SKM-1 treated with dmso at 0.1 percent for 144 hours (cell line): Measurements from ENCODE around the gene GYPB.
"Not testable (repeated sequence)": the region's sequence is repeated elsewhere in the genome, so short reads cannot be mapped to it uniquely, and the experiment has no call there.

ENCODE experiments used
- DNase-seq: peaks from one replicate; lab custom pipeline; 2025; ENCODE audit not compliant: unreplicated experiment; lab: John Stamatoyannopoulos, UW

The GYPB gene

GRCh38 chr4:144016057-144016605 is 3.0 kb downstream of the GYPB start:
- not testable (repeated sequence) for DNase-seq

DNA sequence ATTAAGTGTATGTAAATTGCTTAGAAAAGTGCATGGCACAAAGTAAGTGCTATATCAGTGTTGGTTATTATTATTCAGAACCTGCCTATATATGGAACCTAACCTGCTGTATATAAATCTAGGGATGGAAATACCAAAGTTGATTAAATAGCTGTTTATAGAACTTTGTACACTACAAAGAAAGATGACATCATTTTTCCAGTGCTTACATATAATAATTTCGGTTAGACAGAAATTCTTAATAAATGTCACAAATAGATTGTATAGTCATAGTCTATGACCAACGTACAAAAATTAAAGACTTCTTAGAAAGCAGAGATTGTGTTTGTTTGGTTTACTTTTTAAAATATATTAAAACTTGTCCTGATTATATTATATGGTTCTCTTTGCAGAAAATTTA is 4.4 kb downstream of the GYPB start:
- DNase-seq = no peak

- not testable (repeated sequence) for DNase-seq
These were observed 10.6 kb downstream of the GYPB start for GRCh38 chr4:144008602-144009001.

DNA sequence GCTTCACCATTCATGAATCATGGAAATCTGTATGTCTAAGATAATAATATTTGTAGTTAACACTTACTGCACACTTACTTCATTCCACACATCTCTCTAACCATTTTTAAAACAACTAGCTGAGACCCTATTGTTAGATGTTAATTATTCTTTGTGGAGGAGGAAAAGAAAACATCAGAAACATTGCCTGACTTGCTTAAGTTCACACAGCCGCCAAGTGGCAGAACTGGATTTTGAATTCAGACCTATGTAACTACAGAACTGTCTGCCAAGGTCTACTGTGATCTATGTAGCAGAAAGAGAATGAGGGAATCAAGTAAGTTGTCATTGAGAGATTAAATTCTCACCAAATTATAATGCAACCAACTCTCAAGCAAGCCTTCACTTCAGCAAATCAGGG is 11.2 kb downstream of the GYPB start:
- DNase-seq = not testable (repeated sequence)

- DNase-seq = not testable (repeated sequence)
These were observed 12.9 kb downstream of the GYPB start for GRCh38 chr4:144006200-144006803.

DNA sequence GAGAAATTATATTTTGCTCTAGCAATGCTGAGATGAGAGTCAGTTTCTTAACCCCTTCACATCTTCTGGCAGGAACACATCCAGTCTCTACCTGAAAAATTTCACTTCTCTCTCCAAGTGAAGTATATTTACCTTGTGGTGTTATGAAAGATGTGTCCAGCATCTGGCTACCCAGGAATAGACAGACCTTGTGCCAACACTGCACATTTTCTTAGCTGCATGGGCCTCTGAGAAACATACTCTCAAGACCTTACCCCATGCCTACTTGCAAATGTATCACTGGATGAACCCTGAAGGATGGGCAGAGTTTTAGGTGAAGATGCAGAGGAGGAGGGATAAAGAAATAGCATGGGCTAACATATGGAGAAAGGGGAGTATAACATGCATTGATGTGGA is 13.6 kb downstream of the GYPB start:
- DNase-seq = not testable (repeated sequence)

DNA sequence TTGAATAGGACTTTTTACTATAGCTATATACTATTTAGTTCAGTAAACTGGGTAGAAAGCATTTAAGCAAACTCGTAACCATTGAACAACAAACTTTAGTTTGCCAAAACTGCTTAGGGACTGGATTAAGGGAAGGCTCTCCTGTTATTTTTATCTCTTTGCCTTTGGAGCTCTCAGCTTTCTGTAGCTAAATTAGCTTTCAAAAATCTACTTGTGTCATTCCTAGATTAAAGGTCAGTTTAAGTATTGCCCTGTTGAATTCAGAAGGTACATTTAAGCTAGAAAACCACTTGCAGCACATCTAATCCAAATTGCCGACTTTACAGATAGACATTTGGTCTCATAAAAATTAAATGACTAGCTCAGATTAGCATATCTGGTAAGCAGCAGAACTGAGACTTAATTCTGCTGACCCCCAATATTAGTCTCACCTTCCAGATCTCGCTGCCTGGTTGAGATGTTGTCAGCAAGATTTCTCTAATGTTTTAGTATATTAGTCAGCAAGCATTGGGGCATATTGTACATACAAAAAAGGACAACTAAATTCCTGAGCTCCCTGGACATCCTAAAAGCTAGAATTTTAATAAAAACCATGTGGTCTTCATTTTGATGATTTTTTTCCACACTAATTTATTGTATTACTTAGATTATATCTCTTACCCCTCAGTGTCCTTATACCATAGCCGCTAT is 14.2 kb downstream of the GYPB start:
- not testable (repeated sequence) for DNase-seq

- not testable (repeated sequence) for DNase-seq
These were observed 15.3 kb downstream of the GYPB start for GRCh38 chr4:144003890-144004265.

- DNase-seq = not testable (repeated sequence)
These were observed 15.8 kb downstream of the GYPB start for GRCh38 chr4:144003205-144003889.

DNA sequence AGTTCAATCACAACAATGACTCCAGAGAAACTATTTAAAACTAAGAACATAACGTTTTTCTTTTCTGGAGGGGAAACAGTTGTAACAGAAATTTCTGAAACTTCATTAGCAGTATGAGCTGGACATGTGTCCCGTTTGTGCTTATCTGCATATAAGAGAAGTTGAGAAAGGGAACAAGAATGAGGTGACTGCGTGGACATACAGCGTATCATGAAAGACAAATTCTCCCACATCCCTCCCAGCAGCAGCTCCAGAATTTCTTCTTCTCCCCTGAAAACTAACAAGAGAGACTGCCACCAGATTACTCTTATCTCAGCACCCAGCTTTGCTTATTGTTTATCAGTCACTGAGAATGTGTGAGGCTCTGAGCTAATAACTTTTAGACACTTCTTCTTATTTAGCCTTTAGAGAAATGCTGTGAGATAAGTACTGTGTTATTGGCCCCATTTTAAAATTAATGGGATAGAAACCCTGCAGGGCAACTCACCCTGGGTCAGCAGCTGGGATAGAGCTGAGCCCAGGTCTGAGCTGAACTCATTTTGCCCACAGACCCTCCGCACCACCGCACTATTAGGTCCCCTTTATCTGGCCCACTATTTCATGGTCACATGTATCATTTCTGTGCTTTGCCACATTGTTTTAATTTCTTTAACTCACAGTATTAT is 18.7 kb downstream of the GYPB start:
- DNase-seq = not testable (repeated sequence)

DNA sequence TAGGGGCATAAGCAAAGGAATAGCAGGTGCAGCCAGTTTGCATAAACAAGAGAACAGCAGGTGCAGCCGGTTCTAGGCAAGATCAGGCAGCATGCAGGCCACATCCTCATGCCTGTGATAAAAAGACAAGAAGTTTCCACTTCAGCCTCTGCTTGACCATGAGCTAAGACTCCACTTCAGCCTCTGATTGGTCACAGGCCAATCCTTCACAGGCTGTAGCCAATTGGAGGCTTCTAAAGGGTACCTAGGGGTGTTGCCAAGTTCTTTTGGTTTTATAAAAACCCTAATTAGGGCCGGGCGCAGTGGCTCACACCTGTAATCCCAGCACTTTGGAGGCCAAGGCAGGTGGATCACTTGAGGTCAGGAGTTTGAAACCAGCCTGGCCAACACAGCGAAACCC is 23.0 kb downstream of the GYPB start:
- not testable (repeated sequence) for DNase-seq

DNA sequence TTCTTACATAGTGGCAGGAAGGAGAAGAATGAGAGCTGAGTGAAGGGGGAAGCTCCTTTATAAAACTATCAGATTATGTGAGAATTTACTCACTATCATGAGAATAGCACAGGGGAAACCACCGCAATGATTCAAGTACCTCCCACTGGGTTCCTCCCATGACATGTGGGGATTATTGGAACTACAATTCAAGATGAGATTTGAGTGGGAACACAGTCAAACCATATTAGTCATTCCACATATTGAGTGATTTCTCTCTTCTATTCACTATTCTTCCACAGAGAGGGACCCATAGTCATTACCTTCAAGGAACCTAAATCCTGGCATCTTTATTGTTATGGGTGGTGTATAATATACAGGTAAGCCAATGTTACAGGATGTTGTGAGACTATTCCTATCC is 27.4 kb downstream of the GYPB start:
- DNase-seq = not testable (repeated sequence)

DNA sequence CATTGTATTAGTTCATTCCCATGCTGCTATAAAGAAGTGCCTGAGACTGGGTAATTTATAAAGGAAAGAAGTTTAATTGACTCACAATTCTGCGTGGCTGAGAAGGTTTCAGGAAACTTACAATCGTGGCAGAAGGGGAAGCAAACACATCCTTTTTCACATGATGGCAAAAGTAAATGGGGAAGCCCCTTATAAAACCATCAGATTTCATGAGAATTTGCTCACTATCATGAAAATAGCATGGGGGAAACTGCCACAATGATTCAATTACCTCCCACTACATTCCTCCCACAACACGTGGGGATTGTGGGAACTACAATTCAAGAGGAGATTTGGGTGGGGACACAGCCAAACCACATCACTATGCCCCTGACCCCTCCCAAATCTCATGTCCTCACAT is 28.5 kb downstream of the GYPB start:
- not testable (repeated sequence) for DNase-seq

DNA sequence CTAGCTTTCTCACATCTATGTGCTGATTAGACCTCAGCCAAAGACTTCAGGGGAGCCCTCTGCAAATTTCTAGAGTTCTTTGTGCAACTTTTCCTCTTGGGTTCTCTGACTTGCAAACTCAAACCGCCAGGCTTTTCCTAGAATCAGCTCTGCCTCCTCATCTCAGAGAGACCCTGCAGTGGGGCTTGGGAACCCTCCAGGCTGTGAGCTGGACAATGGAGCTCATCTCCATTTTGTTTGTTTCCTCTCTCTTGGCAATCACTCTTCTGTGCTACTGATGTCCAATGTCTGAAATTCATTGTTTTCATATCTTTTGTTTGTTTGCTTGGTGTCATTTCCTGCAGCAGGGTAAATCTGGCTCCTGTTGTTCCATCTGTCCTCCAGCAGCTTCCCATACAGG is 33.0 kb downstream of the GYPB start:
- DNase-seq = no peak

- peak; percentile 1 for DNase-seq
These were observed 38.4 kb downstream of the GYPB start for GRCh38 chr4:143980776-143981175.

DNA sequence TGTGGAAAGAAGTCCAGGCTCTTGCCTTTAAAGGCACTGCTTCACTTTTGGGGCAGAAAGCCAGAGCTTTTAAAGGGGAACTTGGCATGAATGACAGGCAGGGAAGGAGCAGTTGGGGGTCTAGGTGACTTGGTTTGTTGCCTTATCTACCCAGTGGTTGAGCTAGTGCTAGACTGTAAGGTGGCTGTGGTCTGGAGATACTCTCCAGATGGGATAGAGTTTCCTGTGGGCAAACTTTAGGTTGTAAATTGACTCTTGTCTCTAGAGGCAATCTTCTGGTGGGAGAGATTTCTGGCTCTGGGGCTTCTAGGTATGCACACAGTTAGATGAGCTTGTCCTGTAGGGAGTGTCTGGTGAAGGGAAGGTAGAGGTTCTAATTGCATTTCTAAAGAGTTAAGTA is 43.7 kb downstream of the GYPB start:
- not testable (repeated sequence) for DNase-seq

DNA sequence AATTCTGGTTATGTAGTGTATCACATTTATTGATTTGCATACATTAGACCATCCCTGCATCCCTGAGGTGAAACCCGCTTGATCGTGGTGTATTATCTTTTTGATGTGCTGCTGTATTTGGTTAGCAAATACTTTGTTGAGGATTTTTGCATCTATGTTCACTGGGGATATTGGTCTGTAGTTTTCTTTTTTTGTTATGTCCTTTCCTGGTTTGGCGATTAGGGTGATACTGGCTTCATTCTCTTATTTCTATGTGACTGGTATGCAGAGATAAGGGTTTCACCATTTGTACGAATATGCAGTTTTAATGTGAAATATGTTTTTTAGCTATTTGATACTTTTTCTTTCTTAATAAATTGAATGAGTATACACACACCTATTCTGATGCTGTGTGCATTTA is 45.2 kb downstream of the GYPB start:
- DNase-seq = not testable (repeated sequence)

- no peak for DNase-seq
These were observed 58.1 kb downstream of the GYPB start for GRCh38 chr4:143961075-143961474.

DNA sequence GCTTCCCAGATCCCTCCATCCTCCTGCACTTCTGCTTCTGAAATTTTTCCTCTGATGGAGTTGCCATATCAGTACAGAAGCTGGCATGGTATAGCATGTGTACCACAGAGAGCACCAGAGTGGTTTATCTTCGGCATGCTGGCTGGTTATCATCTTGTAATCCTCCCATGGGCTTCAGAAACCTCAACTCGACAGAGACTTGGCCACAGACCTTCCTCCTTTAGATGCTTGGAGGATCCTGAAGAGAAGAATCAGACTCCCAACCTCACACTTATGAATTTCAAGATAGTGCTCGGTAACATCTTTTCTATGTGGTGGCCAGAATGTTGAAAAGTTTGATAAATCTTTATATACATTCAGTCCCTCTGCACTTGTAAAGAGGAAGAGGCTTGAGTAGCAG is 63.9 kb downstream of the GYPB start:
- not testable (repeated sequence) for DNase-seq

- not testable (repeated sequence) for DNase-seq
These were observed 67.7 kb downstream of the GYPB start for GRCh38 chr4:143951458-143951972.

DNA sequence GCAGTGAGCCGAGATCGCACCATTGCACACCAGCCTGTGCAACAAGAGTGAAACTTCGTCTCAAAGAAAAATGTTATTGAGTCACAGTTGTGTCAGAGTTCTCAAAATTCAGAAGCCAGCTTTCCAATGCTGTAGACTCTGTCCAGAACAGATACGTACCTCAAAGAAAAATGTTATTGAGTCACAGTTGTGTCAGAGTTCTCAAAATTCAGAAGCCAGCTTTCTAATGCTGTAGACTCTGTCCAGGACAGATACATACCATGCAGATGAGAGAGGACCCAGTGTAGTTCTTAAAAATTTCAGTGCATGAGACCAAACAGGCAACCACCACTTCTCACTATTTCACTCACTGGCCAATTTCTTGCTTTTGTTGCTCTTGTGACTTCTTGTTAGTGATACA is 68.2 kb downstream of the GYPB start:
- not testable (repeated sequence) for DNase-seq
